Neural cell (in vitro differentiated cells): ENCODE results near the gene CACNB2. TPM values are rescaled to one million over a fixed set of nuclear protein-coding genes. Genes with fewer than 3 reads are reported as not detected.
A peak's percentile ranks its signal among the peaks of the same experiment; 100 is the strongest.

Source experiments
- H2AFZ ChIP-seq: fragments of 200-600, 300-800 bp; sonication (generic), shearing (Covaris generic); 2 replicates; pipeline ENCODE4 v1.6.0; 2014; ENCODE audit warnings: low read depth, mild to moderate bottlenecking, antibody characterized with exemption, low read length, moderate library complexity
- H3F3A ChIP-seq: fragments of 200-600 bp; shearing (Covaris generic); 2 replicates; pipeline ENCODE4 v1.6.1; 2016; ENCODE audit warnings: mild to moderate bottlenecking, moderate library complexity, mixed read lengths, antibody characterized with exemption, low read length; ENCODE audit not compliant: insufficient read depth, poor library complexity, severe bottlenecking
- H3K27ac ChIP-seq: fragments of 200-600, 300-800 bp; sonication (generic), shearing (Covaris generic); 2 replicates; pipeline ENCODE4 v1.5.1; 2014; ENCODE audit warnings: mild to moderate bottlenecking, low read length, moderate library complexity
- H3K27me3 ChIP-seq: fragments of 300-800, 200-600 bp; sonication (generic), shearing (Covaris generic); 2 replicates; pipeline ENCODE4 v1.6.0; 2014; ENCODE audit warnings: mild to moderate bottlenecking, low read depth, low read length, moderate library complexity; ENCODE audit not compliant: insufficient read depth
- H3K36me3 ChIP-seq: fragments of 300-800, 200-600 bp; sonication (generic), shearing (Covaris generic); 2 replicates; pipeline ENCODE4 v1.5.1; 2014; ENCODE audit warnings: mild to moderate bottlenecking, antibody characterized with exemption, low read length, moderate library complexity; ENCODE audit not compliant: insufficient read depth
- H3K4me2 ChIP-seq: fragments of 300-800, 200-600 bp; sonication (generic), shearing (Covaris generic); 2 replicates; pipeline ENCODE4 v1.6.0; 2014; ENCODE audit warnings: mild to moderate bottlenecking, low read length
- H3K4me3 ChIP-seq: fragments of 300-800, 200-600 bp; sonication (generic), shearing (Covaris generic); 2 replicates; pipeline ENCODE4 v1.5.1; 2014; ENCODE audit warnings: mild to moderate bottlenecking, low read length, moderate library complexity
- H3K79me2 ChIP-seq: fragments of 200-600 bp; shearing (Covaris generic); replicated peaks from 2 replicates; pipeline ENCODE4 v1.6.0; 2014; ENCODE audit warnings: mild to moderate bottlenecking, low read length, moderate library complexity; ENCODE audit not compliant: insufficient read depth
- H3K9ac ChIP-seq: fragments of 300-800, 200-600 bp; sonication (generic), shearing (Covaris generic); 2 replicates; pipeline ENCODE4 v1.6.1; 2016; ENCODE audit warnings: mild to moderate bottlenecking, low read length, mixed read lengths
- H3K9me2 ChIP-seq: fragments of 200-600 bp; shearing (Covaris generic); 2 replicates; pipeline ENCODE4 v1.6.1; 2016; ENCODE audit warnings: mild to moderate bottlenecking, low read length, mixed read lengths; ENCODE audit not compliant: insufficient read depth
- H3K9me3 ChIP-seq: fragments of 200-600, 300-800 bp; sonication (generic), shearing (Covaris generic); 2 replicates; pipeline ENCODE4 v1.6.1; 2016; ENCODE audit warnings: mild to moderate bottlenecking, mixed run types, low read length, moderate library complexity, mixed read lengths
- H4K20me1 ChIP-seq: fragments of 200-600 bp; shearing (Covaris generic); 2 replicates; pipeline ENCODE4 v1.6.1; 2016; ENCODE audit warnings: mild to moderate bottlenecking, mixed run types; ENCODE audit not compliant: insufficient read depth
- EP300 ChIP-seq: fragments of 450-650 bp; conservative IDR thresholded peaks from 2 replicates; pipeline ENCODE4 v1.6.1; 2014; ENCODE audit warnings: antibody characterized with exemption, mild to moderate bottlenecking, moderate library complexity; ENCODE audit not compliant: poor library complexity, severe bottlenecking
- EZH2 ChIP-seq: fragments of 200-600, 300-800 bp; shearing (Covaris generic), sonication (generic); IDR thresholded peaks from 2 replicates; pipeline ENCODE4 v1.6.1; 2014; ENCODE audit warnings: antibody characterized with exemption, low read length, borderline replicate concordance, mild to moderate bottlenecking; ENCODE audit not compliant: insufficient read depth, poor library complexity, severe bottlenecking
- MXI1 ChIP-seq: fragments of 450-650 bp; conservative IDR thresholded peaks from 2 replicates; pipeline ENCODE4 v1.6.1; 2014; ENCODE audit warnings: antibody characterized with exemption, mild to moderate bottlenecking; ENCODE audit not compliant: poor library complexity, severe bottlenecking
- POLR2AphosphoS5 ChIP-seq: IDR thresholded peaks from 2 replicates; pipeline ENCODE4 v1.6.1; 2012
- RAD21 ChIP-seq: fragments of 450-650 bp; conservative IDR thresholded peaks from 2 replicates; pipeline ENCODE4 v1.6.1; 2014; ENCODE audit warnings: antibody characterized with exemption, mild to moderate bottlenecking, moderate library complexity
- SMC3 ChIP-seq: fragments of 450-650 bp; conservative IDR thresholded peaks from 2 replicates; pipeline ENCODE4 v1.6.1; 2014; ENCODE audit warnings: antibody characterized with exemption, mild to moderate bottlenecking, moderate library complexity; ENCODE audit not compliant: poor library complexity
- TAF1 ChIP-seq: IDR thresholded peaks from 2 replicates; pipeline ENCODE4 v1.6.1; 2012; ENCODE audit warnings: low read depth
- polyA plus RNA-seq: library from polyadenylated mRNA; depleted of rRNA; stranded (reverse); fragments of >200 nt; gene quantifications from 2 replicates; pipeline ENCODE4 v1.2.3, GENCODE V29; 2014
- TF ChIP-seq, protein P1 (sequence below): IDR thresholded peaks from 2 replicates; pipeline ENCODE4 v1.6.1; 2012; ENCODE audit warnings: borderline replicate concordance
- TF ChIP-seq, protein P2 (sequence below): fragments of 450-650 bp; IDR thresholded peaks from 2 replicates; pipeline ENCODE4 v1.5.1; 2014; ENCODE audit warnings: antibody characterized with exemption, mild to moderate bottlenecking, moderate library complexity; ENCODE audit not compliant: poor library complexity, severe bottlenecking

The CACNB2 gene
- polyA plus RNA-seq, 1 donor from 2014 or later, result 14.3 TPM

DNA sequence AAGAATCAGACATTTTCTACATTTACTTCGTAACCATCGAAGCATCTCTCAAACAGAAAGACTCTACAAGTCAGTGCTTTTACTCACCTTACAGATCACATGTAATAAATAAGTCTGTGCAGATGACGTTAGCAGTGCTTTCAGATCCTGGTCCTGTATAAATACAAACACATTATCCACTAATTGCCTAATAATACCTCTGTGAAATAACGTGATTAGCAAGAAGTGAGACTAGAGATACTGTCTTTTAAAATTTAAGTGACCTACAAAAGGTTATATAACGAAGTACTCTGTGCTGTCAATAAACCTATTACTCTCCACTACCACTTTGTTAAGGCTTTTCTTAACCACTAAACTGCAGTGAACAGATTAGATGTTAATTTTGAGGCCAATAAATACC lies 264.3 kb downstream of the CACNB2 start:
- Histone ChIP-seq H3K79me2 (no peaks in the 10 kb centered on the region), H3K4me3 (peak overlapping the region; percentile 7), H2AFZ (no peak overlapping the region), H3K4me2 (no peak overlapping the region), H4K20me1 (no peaks in the 10 kb centered on the region), H3K27me3 (no peaks in the 10 kb centered on the region), H3K9me3 (no peaks in the 10 kb centered on the region), H3K27ac (no peak overlapping the region), H3K9me2 (no peaks in the 10 kb centered on the region), H3K36me3 (no peaks in the 10 kb centered on the region), H3F3A (no peaks in the 10 kb centered on the region), H3K9ac (no peak overlapping the region)
- TF ChIP-seq TAF1 (no peak), POLR2AphosphoS5 (no peak), MXI1 (no peak), EP300 (no peak)

DNA sequence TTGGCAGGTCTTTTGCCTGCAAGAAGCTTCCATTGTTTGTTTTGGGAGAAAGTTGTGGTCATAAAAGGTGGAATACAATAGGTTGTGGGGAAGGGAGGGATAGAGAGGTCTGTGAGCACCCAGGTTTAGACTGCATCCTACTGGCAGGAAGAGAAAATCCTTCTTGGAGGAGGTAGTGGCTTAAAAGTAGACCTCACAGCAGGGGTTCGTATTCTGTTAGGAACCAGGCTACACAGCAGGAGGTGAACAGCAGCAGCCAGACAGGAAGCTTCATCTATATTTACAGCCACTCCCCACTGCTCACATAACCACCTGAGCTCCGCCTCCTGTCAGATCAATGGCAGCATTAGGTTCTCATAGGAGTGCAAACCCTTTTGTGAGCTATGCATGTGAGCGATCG lies 265.9 kb downstream of the CACNB2 start:
- TF ChIP-seq TAF1 (no peak), EZH2 (no peak), MXI1 (no peak), SMC3 (no peak), EP300 (no peak), POLR2AphosphoS5 (no peak), RAD21 (no peak)
- TF ChIP-seq, protein P1, sequence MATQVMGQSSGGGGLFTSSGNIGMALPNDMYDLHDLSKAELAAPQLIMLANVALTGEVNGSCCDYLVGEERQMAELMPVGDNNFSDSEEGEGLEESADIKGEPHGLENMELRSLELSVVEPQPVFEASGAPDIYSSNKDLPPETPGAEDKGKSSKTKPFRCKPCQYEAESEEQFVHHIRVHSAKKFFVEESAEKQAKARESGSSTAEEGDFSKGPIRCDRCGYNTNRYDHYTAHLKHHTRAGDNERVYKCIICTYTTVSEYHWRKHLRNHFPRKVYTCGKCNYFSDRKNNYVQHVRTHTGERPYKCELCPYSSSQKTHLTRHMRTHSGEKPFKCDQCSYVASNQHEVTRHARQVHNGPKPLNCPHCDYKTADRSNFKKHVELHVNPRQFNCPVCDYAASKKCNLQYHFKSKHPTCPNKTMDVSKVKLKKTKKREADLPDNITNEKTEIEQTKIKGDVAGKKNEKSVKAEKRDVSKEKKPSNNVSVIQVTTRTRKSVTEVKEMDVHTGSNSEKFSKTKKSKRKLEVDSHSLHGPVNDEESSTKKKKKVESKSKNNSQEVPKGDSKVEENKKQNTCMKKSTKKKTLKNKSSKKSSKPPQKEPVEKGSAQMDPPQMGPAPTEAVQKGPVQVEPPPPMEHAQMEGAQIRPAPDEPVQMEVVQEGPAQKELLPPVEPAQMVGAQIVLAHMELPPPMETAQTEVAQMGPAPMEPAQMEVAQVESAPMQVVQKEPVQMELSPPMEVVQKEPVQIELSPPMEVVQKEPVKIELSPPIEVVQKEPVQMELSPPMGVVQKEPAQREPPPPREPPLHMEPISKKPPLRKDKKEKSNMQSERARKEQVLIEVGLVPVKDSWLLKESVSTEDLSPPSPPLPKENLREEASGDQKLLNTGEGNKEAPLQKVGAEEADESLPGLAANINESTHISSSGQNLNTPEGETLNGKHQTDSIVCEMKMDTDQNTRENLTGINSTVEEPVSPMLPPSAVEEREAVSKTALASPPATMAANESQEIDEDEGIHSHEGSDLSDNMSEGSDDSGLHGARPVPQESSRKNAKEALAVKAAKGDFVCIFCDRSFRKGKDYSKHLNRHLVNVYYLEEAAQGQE, result no peak
- TF ChIP-seq, protein P2, sequence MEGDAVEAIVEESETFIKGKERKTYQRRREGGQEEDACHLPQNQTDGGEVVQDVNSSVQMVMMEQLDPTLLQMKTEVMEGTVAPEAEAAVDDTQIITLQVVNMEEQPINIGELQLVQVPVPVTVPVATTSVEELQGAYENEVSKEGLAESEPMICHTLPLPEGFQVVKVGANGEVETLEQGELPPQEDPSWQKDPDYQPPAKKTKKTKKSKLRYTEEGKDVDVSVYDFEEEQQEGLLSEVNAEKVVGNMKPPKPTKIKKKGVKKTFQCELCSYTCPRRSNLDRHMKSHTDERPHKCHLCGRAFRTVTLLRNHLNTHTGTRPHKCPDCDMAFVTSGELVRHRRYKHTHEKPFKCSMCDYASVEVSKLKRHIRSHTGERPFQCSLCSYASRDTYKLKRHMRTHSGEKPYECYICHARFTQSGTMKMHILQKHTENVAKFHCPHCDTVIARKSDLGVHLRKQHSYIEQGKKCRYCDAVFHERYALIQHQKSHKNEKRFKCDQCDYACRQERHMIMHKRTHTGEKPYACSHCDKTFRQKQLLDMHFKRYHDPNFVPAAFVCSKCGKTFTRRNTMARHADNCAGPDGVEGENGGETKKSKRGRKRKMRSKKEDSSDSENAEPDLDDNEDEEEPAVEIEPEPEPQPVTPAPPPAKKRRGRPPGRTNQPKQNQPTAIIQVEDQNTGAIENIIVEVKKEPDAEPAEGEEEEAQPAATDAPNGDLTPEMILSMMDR, result no peak
- no peak overlapping the region for H2AFZ ChIP-seq

More for the DNA sequence above, 265.9 kb downstream of the CACNB2 start:
- H3F3A ChIP-seq, result no peaks in the 10 kb centered on the region
- H3K4me3 ChIP-seq, result no peak overlapping the region
- no peak overlapping the region for H3K27ac ChIP-seq
- H3K4me2 ChIP-seq, result no peak overlapping the region
- H3K27me3 ChIP-seq, result no peaks in the 10 kb centered on the region
- no peaks in the 10 kb centered on the region for H4K20me1 ChIP-seq
- no peak overlapping the region for H3K9ac ChIP-seq
- H3K79me2 ChIP-seq, result no peaks in the 10 kb centered on the region
- H3K9me3 ChIP-seq, result no peaks in the 10 kb centered on the region
- H3K9me2 ChIP-seq, result no peaks in the 10 kb centered on the region
- no peaks in the 10 kb centered on the region for H3K36me3 ChIP-seq
